ENCODE data around the gene CD300C. TPM values are rescaled to one million over a fixed set of nuclear protein-coding genes. Genes with fewer than 3 reads are reported as not detected.

The CD300C gene
- total RNA-seq, 1 donor from 2014 or later: under 0.01 TPM

GRCh38 chr17:74536890-74537289 is 9.0 kb downstream of the CD300C start:
- peaks cover 0 to 6% (median 0%) of the 10 kb centered on the region in 3 donors for H3K4me1 ChIP-seq (ENCODE audit: control insufficient read depth in 3 of 3, insufficient read depth in 3 of 3, low read length in 3 of 3)
- no peaks in the 10 kb centered on the region for H3K36me3 ChIP-seq (ENCODE audit: control insufficient read depth in 3 of 3, insufficient read depth in 3 of 3, low read length in 3 of 3)
- H3K9me3 ChIP-seq (ENCODE audit: control insufficient read depth in 3 of 3, low read length in 3 of 3): no peaks in the 10 kb centered on the region
- H3K9ac ChIP-seq (ENCODE audit: low read depth in 1 of 3, low read length in 3 of 3): no peak overlapping the region
- peaks cover 0 to 9% (median 3%) of the 10 kb centered on the region in 3 donors for H3K27me3 ChIP-seq (ENCODE audit: control insufficient read depth in 3 of 3, insufficient read depth in 3 of 3, low read length in 3 of 3)
- H3K27ac ChIP-seq (ENCODE audit: low read depth, low read length): no peak overlapping the region
- no peak overlapping the region for H3K4me3 ChIP-seq (ENCODE audit: low read length in 3 of 3)

GRCh38 chr17:74532115-74532514 is 13.8 kb downstream of the CD300C start:
- Histone ChIP-seq H3K4me3 (ENCODE audit: low read length in 3 of 3) (no peak overlapping the region), H3K9ac (ENCODE audit: low read depth in 1 of 3, low read length in 3 of 3) (no peak overlapping the region), H3K4me1 (ENCODE audit: control insufficient read depth in 3 of 3, insufficient read depth in 3 of 3, low read length in 3 of 3) (peaks cover 0 to 6% (median 0%) of the 10 kb centered on the region in 3 donors), H3K36me3 (ENCODE audit: control insufficient read depth in 3 of 3, insufficient read depth in 3 of 3, low read length in 3 of 3) (no peaks in the 10 kb centered on the region), H3K27me3 (ENCODE audit: control insufficient read depth in 3 of 3, insufficient read depth in 3 of 3, low read length in 3 of 3) (no peaks in the 10 kb centered on the region), H3K9me3 (ENCODE audit: control insufficient read depth in 3 of 3, low read length in 3 of 3) (no peaks in the 10 kb centered on the region), H3K27ac (ENCODE audit: low read depth, low read length) (no peak overlapping the region)

- Histone ChIP-seq H3K4me1 (ENCODE audit: control insufficient read depth in 3 of 3, insufficient read depth in 3 of 3, low read length in 3 of 3) (peaks cover 0 to 6% (median 0%) of the 10 kb centered on the region in 3 donors), H3K9ac (ENCODE audit: low read depth in 1 of 3, low read length in 3 of 3) (no peak within 1 kb of the TSS), H3K27ac (ENCODE audit: low read depth, low read length) (no peak within 1 kb of the TSS), H3K4me3 (ENCODE audit: low read length in 3 of 3) (no peak within 1 kb of the TSS), H3K9me3 (ENCODE audit: control insufficient read depth in 3 of 3, low read length in 3 of 3) (no peaks in the 10 kb centered on the region), H3K27me3 (ENCODE audit: control insufficient read depth in 3 of 3, insufficient read depth in 3 of 3, low read length in 3 of 3) (no peaks in the 10 kb centered on the region), H3K36me3 (ENCODE audit: control insufficient read depth in 3 of 3, insufficient read depth in 3 of 3, low read length in 3 of 3) (no peaks in the 10 kb centered on the region)
These were observed 14.6 kb downstream of the CD300C start, which contains the start of gene CD300LB for GRCh38 chr17:74531231-74531761. Gene CD300LB, minus strand, starts transcription at chr17:74531475. Its CDS starts 125 bp downstream, at chr17:74531350.

GRCh38 chr17:74530831-74531150 is 15.1 kb downstream of the CD300C start:
- Histone ChIP-seq H3K4me3 (ENCODE audit: low read length in 3 of 3) (no peak overlapping the region), H3K27me3 (ENCODE audit: control insufficient read depth in 3 of 3, insufficient read depth in 3 of 3, low read length in 3 of 3) (no peaks in the 10 kb centered on the region), H3K4me1 (ENCODE audit: control insufficient read depth in 3 of 3, insufficient read depth in 3 of 3, low read length in 3 of 3) (peaks cover 0 to 6% (median 0%) of the 10 kb centered on the region in 3 donors), H3K9me3 (ENCODE audit: control insufficient read depth in 3 of 3, low read length in 3 of 3) (no peaks in the 10 kb centered on the region), H3K36me3 (ENCODE audit: control insufficient read depth in 3 of 3, insufficient read depth in 3 of 3, low read length in 3 of 3) (no peaks in the 10 kb centered on the region), H3K9ac (ENCODE audit: low read depth in 1 of 3, low read length in 3 of 3) (no peak overlapping the region), H3K27ac (ENCODE audit: low read depth, low read length) (no peak overlapping the region)

- Histone ChIP-seq H3K27me3 (ENCODE audit: control insufficient read depth in 3 of 3, insufficient read depth in 3 of 3, low read length in 3 of 3) (no peaks in the 10 kb centered on the region), H3K9me3 (ENCODE audit: control insufficient read depth in 3 of 3, low read length in 3 of 3) (no peaks in the 10 kb centered on the region), H3K36me3 (ENCODE audit: control insufficient read depth in 3 of 3, insufficient read depth in 3 of 3, low read length in 3 of 3) (no peaks in the 10 kb centered on the region), H3K4me1 (ENCODE audit: control insufficient read depth in 3 of 3, insufficient read depth in 3 of 3, low read length in 3 of 3) (peaks cover 0 to 6% (median 0%) of the 10 kb centered on the region in 3 donors), H3K27ac (ENCODE audit: low read depth, low read length) (no peak overlapping the region), H3K9ac (ENCODE audit: low read depth in 1 of 3, low read length in 3 of 3) (no peak overlapping the region), H3K4me3 (ENCODE audit: low read length in 3 of 3) (no peak overlapping the region)
These were observed 16.7 kb downstream of the CD300C start for GRCh38 chr17:74529243-74529642.

- no peak overlapping the region for H3K4me3 ChIP-seq (ENCODE audit: low read length in 3 of 3)
- H3K9ac ChIP-seq (ENCODE audit: low read depth in 1 of 3, low read length in 3 of 3): no peak overlapping the region
- H3K27ac ChIP-seq (ENCODE audit: low read depth, low read length): no peak overlapping the region
- no peaks in the 10 kb centered on the region for H3K9me3 ChIP-seq (ENCODE audit: control insufficient read depth in 3 of 3, low read length in 3 of 3)
- peaks cover 0 to 6% (median 0%) of the 10 kb centered on the region in 3 donors for H3K4me1 ChIP-seq (ENCODE audit: control insufficient read depth in 3 of 3, insufficient read depth in 3 of 3, low read length in 3 of 3)
- no peaks in the 10 kb centered on the region for H3K36me3 ChIP-seq (ENCODE audit: control insufficient read depth in 3 of 3, insufficient read depth in 3 of 3, low read length in 3 of 3)
- no peaks in the 10 kb centered on the region for H3K27me3 ChIP-seq (ENCODE audit: control insufficient read depth in 3 of 3, insufficient read depth in 3 of 3, low read length in 3 of 3)
These were observed 17.3 kb downstream of the CD300C start for GRCh38 chr17:74528491-74529199.

- H3K27ac ChIP-seq (ENCODE audit: low read depth, low read length): no peak overlapping the region
- no peak overlapping the region for H3K9ac ChIP-seq (ENCODE audit: low read depth in 1 of 3, low read length in 3 of 3)
- no peaks in the 10 kb centered on the region for H3K27me3 ChIP-seq (ENCODE audit: control insufficient read depth in 3 of 3, insufficient read depth in 3 of 3, low read length in 3 of 3)
- no peaks in the 10 kb centered on the region for H3K36me3 ChIP-seq (ENCODE audit: control insufficient read depth in 3 of 3, insufficient read depth in 3 of 3, low read length in 3 of 3)
- peaks cover 0 to 1% (median 0%) of the 10 kb centered on the region in 3 donors for H3K4me1 ChIP-seq (ENCODE audit: control insufficient read depth in 3 of 3, insufficient read depth in 3 of 3, low read length in 3 of 3)
- peaks cover 0 to 5% (median 0%) of the 10 kb centered on the region in 3 donors for H3K9me3 ChIP-seq (ENCODE audit: control insufficient read depth in 3 of 3, low read length in 3 of 3)
- no peak overlapping the region for H3K4me3 ChIP-seq (ENCODE audit: low read length in 3 of 3)
These were observed 18.2 kb downstream of the CD300C start for GRCh38 chr17:74527756-74528155.

- Histone ChIP-seq H3K4me3 (ENCODE audit: low read length in 3 of 3) (no peak overlapping the region), H3K27ac (ENCODE audit: low read depth, low read length) (no peak overlapping the region), H3K9ac (ENCODE audit: low read depth in 1 of 3, low read length in 3 of 3) (no peak overlapping the region), H3K36me3 (ENCODE audit: control insufficient read depth in 3 of 3, insufficient read depth in 3 of 3, low read length in 3 of 3) (no peaks in the 10 kb centered on the region), H3K9me3 (ENCODE audit: control insufficient read depth in 3 of 3, low read length in 3 of 3) (peaks cover 0 to 5% (median 0%) of the 10 kb centered on the region in 3 donors), H3K27me3 (ENCODE audit: control insufficient read depth in 3 of 3, insufficient read depth in 3 of 3, low read length in 3 of 3) (no peaks in the 10 kb centered on the region), H3K4me1 (ENCODE audit: control insufficient read depth in 3 of 3, insufficient read depth in 3 of 3, low read length in 3 of 3) (no peaks in the 10 kb centered on the region)
These were observed 18.8 kb downstream of the CD300C start for GRCh38 chr17:74527081-74527480.

GRCh38 chr17:74526681-74527080 is 19.2 kb downstream of the CD300C start:
- Histone ChIP-seq H3K4me1 (ENCODE audit: control insufficient read depth in 3 of 3, insufficient read depth in 3 of 3, low read length in 3 of 3) (no peaks in the 10 kb centered on the region), H3K36me3 (ENCODE audit: control insufficient read depth in 3 of 3, insufficient read depth in 3 of 3, low read length in 3 of 3) (no peaks in the 10 kb centered on the region), H3K9ac (ENCODE audit: low read depth in 1 of 3, low read length in 3 of 3) (no peak overlapping the region), H3K27me3 (ENCODE audit: control insufficient read depth in 3 of 3, insufficient read depth in 3 of 3, low read length in 3 of 3) (no peaks in the 10 kb centered on the region), H3K9me3 (ENCODE audit: control insufficient read depth in 3 of 3, low read length in 3 of 3) (peaks cover 0 to 5% (median 0%) of the 10 kb centered on the region in 3 donors), H3K27ac (ENCODE audit: low read depth, low read length) (no peak overlapping the region), H3K4me3 (ENCODE audit: low read length in 3 of 3) (no peak overlapping the region)

GRCh38 chr17:74525781-74526288 is 20.1 kb downstream of the CD300C start:
- no peaks in the 10 kb centered on the region for H3K4me1 ChIP-seq (ENCODE audit: control insufficient read depth in 3 of 3, insufficient read depth in 3 of 3, low read length in 3 of 3)
- no peak overlapping the region for H3K9ac ChIP-seq (ENCODE audit: low read depth in 1 of 3, low read length in 3 of 3)
- H3K9me3 ChIP-seq (ENCODE audit: control insufficient read depth in 3 of 3, low read length in 3 of 3): peaks cover 0 to 5% (median 0%) of the 10 kb centered on the region in 3 donors
- no peaks in the 10 kb centered on the region for H3K36me3 ChIP-seq (ENCODE audit: control insufficient read depth in 3 of 3, insufficient read depth in 3 of 3, low read length in 3 of 3)
- H3K27ac ChIP-seq (ENCODE audit: low read depth, low read length): no peak overlapping the region
- H3K27me3 ChIP-seq (ENCODE audit: control insufficient read depth in 3 of 3, insufficient read depth in 3 of 3, low read length in 3 of 3): no peaks in the 10 kb centered on the region
- no peak overlapping the region for H3K4me3 ChIP-seq (ENCODE audit: low read length in 3 of 3)

All from skeletal muscle tissue (tissue), 4 donors.